GM03348 (cell line): ENCODE measurements around the gene RC3H2.
"Not testable (repeated sequence)": the region's sequence is repeated elsewhere in the genome, so short reads cannot be mapped to it uniquely, and the experiment has no call there.

Source experiments
- DNase-seq: peaks from one replicate; pipeline ENCODE4 v3.0.0; 2012; ENCODE audit warnings: low spot score

Gene RC3H2

DNA sequence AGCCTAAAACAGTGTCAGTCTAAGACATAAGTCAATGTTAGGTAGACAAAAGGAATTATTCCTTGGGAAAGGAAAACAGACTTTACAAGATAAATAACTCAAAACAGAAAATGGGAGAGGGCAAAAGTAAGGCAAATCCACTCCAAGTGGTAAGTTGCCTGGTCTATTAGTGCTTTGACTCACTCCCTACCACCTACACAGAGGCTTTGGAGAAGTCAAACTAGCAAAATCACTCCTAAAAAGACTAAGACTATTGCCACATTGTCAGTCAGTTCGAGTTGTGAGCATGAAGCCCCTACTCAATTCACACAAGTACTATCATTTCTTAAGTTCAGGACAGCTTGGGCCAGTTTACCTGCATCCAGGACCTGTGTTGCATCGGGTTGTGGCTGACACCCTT, 13.2 kb upstream of the RC3H2 start:
- no peak for DNase-seq

GRCh38 chr9:122912964-122913673, 8.0 kb upstream of the RC3H2 start, which contains the start of gene ZBTB6:
ZBTB6 (minus strand) TSS chr9:122913323; CDS start chr9:122912072, 1,251 bp downstream.
- peak; percentile 88 for DNase-seq

GRCh38 chr9:122912671-122912963, 7.5 kb upstream of the RC3H2 start:
- no peak for DNase-seq

DNA sequence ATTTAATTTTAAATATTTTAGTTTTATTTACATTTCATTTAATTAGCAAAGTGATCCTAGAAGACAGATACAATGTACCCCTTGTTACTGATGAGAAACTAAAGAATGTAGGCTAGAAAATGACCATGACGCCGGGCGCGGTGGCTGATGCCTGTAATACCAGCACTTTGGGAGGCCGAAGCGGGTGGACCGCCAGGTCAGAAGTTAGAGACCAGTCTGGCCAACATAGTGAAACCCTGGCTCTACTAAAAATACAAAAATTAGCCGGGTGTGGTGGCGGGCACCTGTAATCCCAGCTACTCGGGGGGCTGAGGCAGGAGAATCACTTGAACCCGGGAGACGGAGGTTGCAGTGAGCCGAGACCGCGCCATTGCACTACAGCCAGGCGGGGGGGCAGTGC, 963 bp upstream of the RC3H2 start:
- DNase-seq, result not testable (repeated sequence)

- peak; percentile 54 for DNase-seq
These were observed 715 bp downstream of the RC3H2 start for GRCh38 chr9:122904466-122904822.

GRCh38 chr9:122900791-122901190, 4.4 kb downstream of the RC3H2 start:
- peak; percentile 33 for DNase-seq

GRCh38 chr9:122897969-122898368, 7.2 kb downstream of the RC3H2 start:
- peak; percentile 8 for DNase-seq

DNA sequence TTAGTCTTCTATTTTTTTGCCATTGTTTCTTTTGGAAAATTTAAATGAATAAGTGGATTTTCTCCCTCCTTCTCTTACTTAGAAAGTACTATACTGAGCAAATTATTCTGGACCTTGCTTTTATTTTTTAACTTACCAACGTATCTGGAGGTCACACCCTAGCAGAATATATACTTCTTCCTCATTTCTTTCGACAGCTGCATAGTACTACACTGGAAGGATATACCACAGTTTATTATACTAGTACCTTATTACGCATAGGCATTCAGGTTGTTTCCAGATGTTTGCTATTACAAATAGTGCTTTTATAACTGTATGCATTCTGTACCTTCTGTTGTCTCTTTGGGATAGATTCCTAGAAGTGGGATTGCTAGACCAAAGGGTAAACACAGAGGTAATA, 16.7 kb downstream of the RC3H2 start:
- DNase-seq, result no peak

- no peak for DNase-seq
These were observed 22.0 kb downstream of the RC3H2 start for GRCh38 chr9:122883125-122883524.

DNA sequence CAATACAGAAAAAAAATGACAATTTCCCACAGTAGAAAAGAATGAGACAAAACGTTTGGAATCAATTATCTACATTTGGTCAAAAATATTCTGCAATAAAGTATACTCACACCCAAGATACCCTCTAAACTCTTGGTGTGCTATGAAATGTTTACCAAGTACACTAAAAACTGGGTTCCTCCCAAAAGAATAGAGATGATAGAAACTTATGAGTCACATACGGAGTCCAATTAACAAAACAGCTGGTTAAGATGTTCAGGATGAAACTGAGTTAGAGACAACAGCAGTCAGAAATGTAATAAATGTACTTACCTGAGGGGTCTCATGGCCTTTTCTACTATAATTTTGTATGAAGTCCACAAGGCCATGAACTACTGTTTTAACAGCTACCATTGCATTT, 25.7 kb downstream of the RC3H2 start:
- no peak for DNase-seq

GRCh38 chr9:122875523-122875922, 29.6 kb downstream of the RC3H2 start:
- DNase-seq, result no peak

DNA sequence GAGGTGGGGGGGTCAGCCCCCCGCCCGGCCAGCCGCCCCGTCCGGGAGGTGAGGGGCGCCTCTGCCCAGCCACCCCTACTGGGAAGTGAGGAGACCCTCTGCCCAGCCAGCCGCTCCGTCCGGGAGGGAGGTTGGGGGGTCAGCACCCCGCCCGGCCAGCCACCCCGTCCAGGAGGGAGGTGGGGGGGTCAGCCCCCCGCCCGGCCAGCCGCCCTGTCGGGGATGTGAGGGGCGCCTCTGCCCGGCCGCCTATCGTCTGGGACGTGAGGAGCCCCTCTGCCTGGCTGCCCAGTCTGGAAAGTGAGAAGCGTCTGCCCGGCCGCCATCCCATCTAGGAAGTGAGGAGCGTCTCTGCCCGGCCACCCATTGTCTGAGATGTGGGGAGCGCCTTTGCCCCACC, 37.9 kb downstream of the RC3H2 start:
- DNase-seq, result not testable (repeated sequence)

DNA sequence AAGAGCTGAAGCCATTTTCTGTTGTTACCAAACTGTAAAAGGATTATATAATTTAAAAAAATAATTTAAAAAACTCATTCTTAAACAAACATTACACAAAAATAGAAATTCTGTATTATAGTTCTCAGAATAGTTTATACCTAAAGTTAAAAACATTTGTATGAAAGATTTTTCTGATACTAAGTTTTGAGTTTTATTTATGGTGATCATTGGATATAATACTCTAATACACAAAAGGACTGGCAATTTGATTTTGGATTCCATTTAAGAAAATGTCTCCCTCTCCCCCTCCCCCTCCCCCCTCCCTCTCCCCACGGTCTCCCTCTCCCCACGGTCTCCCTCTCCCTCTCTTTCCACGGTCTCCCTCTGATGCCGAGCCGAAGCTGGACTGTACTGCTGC, 39.1 kb downstream of the RC3H2 start:
- no peak for DNase-seq

- no peak for DNase-seq
These were observed 39.9 kb downstream of the RC3H2 start for GRCh38 chr9:122865300-122865699.

- DNase-seq, result no peak
These were observed 41.8 kb downstream of the RC3H2 start for GRCh38 chr9:122863407-122863806.

- DNase-seq, result no peak
These were observed 44.6 kb downstream of the RC3H2 start for GRCh38 chr9:122860319-122861142.

GRCh38 chr9:122857815-122858214, 47.3 kb downstream of the RC3H2 start:
- no peak for DNase-seq

DNA sequence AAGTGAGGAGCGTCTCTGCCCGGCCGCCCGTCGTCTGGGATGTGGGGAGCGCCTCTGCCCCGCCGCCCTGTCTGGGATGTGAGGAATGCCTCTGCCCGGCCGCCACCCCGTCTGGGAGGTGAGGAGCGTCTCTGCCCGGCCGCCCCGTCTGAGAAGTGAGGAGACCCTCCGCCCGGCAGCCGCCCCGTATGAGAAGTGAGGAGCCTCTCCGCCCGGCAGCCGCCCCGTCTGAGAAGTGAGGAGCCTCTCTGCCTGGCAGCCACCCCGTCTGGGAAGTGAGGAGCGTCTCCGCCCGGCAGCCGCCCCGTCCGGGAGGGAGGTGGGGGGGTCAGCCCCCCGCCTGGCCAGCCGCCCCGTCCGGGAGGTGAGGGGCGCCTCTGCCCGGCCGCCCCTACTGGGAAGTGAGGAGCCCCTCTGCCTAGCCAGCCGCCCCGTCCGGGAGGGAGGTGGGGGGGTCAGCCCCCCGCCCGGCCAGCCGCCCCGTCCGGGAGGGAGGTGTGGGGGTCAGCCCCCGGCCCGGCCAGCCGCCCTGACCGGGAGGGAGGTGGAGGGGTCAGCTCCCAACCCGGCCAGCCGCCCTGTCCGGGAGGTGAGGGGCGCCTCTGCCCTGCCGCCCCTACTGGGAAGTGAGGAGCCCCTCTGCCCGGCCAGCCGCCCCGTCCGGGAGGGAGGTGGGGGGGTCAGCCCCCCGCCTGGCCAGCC, 52.9 kb downstream of the RC3H2 start:
- not testable (repeated sequence) for DNase-seq

GRCh38 chr9:122848256-122848943, 56.8 kb downstream of the RC3H2 start:
- DNase-seq, result no peak

- DNase-seq, result no peak
These were observed 58.7 kb downstream of the RC3H2 start for GRCh38 chr9:122846371-122846940.

GRCh38 chr9:122845116-122845515, 60.0 kb downstream of the RC3H2 start:
- no peak for DNase-seq

GRCh38 chr9:122844137-122844536, 61.0 kb downstream of the RC3H2 start:
- no peak for DNase-seq
